ENCODE measurements around the gene COA5. TPM values are rescaled to one million over a fixed set of nuclear protein-coding genes. Genes with fewer than 3 reads are reported as not detected.

Gene COA5
- total RNA-seq, 1 donor, result 17.4 TPM

GRCh38 chr2:98552499-98553179 lies 55.7 kb downstream of the COA5 start:
- DNase-seq (ENCODE audit: insufficient read length, low spot score, missing footprints), result peak; percentile 87
- Histone ChIP-seq H3K79me2 (ENCODE audit: insufficient read depth, low read length) (no peaks in the 10 kb centered on the region), H3K9me3 (ENCODE audit: low read depth, low read length) (no peaks in the 10 kb centered on the region), H3K27me3 (ENCODE audit: insufficient read depth, low read length) (no peaks in the 10 kb centered on the region), H3K4me3 (ENCODE audit: insufficient read depth, low read length) (no peak overlapping the region), H3K27ac (ENCODE audit: low read depth, low read length) (peak overlapping the region; percentile 55), H3K4me2 (ENCODE audit: insufficient read depth, low read length) (no peak overlapping the region), H2AFZ (ENCODE audit: low read length) (no peak overlapping the region), H3K36me3 (ENCODE audit: insufficient read depth, low read length) (peaks cover 19% of the 10 kb centered on the region), H3K4me1 (ENCODE audit: insufficient read depth, low read length) (peaks cover 4% of the 10 kb centered on the region), H4K20me1 (ENCODE audit: insufficient read depth, low read length) (no peaks in the 10 kb centered on the region)
- TF ChIP-seq CTCF (IDR thresholded peaks at IDR 0.05; ENCODE audit: extremely low read depth, low read depth, low read length), result no peak

- Histone ChIP-seq H2AFZ (ENCODE audit: low read length) (no peak overlapping the region), H3K27ac (ENCODE audit: low read depth, low read length) (no peak overlapping the region), H3K79me2 (ENCODE audit: insufficient read depth, low read length) (no peaks in the 10 kb centered on the region), H3K36me3 (ENCODE audit: insufficient read depth, low read length) (peaks cover 21% of the 10 kb centered on the region), H4K20me1 (ENCODE audit: insufficient read depth, low read length) (no peaks in the 10 kb centered on the region), H3K4me3 (ENCODE audit: insufficient read depth, low read length) (no peak overlapping the region), H3K4me2 (ENCODE audit: insufficient read depth, low read length) (no peak overlapping the region), H3K9me3 (ENCODE audit: low read depth, low read length) (no peaks in the 10 kb centered on the region), H3K4me1 (ENCODE audit: insufficient read depth, low read length) (peaks cover 4% of the 10 kb centered on the region), H3K27me3 (ENCODE audit: insufficient read depth, low read length) (no peaks in the 10 kb centered on the region)
- no peak for TF ChIP-seq CTCF (IDR thresholded peaks at IDR 0.05; ENCODE audit: extremely low read depth, low read depth, low read length)
- no peak for DNase-seq (ENCODE audit: insufficient read length, low spot score, missing footprints)
These were observed 57.0 kb downstream of the COA5 start for GRCh38 chr2:98551316-98551715.

GRCh38 chr2:98550165-98550564 lies 58.1 kb downstream of the COA5 start:
- H4K20me1 ChIP-seq (ENCODE audit: insufficient read depth, low read length), result no peaks in the 10 kb centered on the region
- peaks cover 4% of the 10 kb centered on the region for H3K4me1 ChIP-seq (ENCODE audit: insufficient read depth, low read length)
- H2AFZ ChIP-seq (ENCODE audit: low read length), result no peak overlapping the region
- peaks cover 31% of the 10 kb centered on the region for H3K36me3 ChIP-seq (ENCODE audit: insufficient read depth, low read length)
- no peaks in the 10 kb centered on the region for H3K9me3 ChIP-seq (ENCODE audit: low read depth, low read length)
- no peak overlapping the region for H3K27ac ChIP-seq (ENCODE audit: low read depth, low read length)
- H3K79me2 ChIP-seq (ENCODE audit: insufficient read depth, low read length), result no peaks in the 10 kb centered on the region
- H3K4me3 ChIP-seq (ENCODE audit: insufficient read depth, low read length), result no peak overlapping the region
- no peak overlapping the region for H3K4me2 ChIP-seq (ENCODE audit: insufficient read depth, low read length)
- no peak for DNase-seq (ENCODE audit: insufficient read length, low spot score, missing footprints)
- TF ChIP-seq CTCF (IDR thresholded peaks at IDR 0.05; ENCODE audit: extremely low read depth, low read depth, low read length), result no peak
- H3K27me3 ChIP-seq (ENCODE audit: insufficient read depth, low read length), result no peaks in the 10 kb centered on the region

Other genes starting within 250 kb of the COA5 start
- gene INPP4A, start 163.7 kb downstream of the COA5 start, total RNA-seq, result 25.7 and 25.9 TPM in 2 replicates
- 31.5 and 36.2 TPM in 2 replicates for gene UNC50, start 77 bp upstream of the COA5 start, total RNA-seq
- gene MGAT4A, start 122.6 kb upstream of the COA5 start, total RNA-seq, result under 0.01 and 0.36 TPM in 2 replicates

Measured in osteoblast (primary cell).